IPS-18a (cell line): Measurements from ENCODE around the gene C11orf21.

Source experiments
- H3K27ac ChIP-seq: one replicate; pipeline ENCODE4 v1.5.1; 2013; ENCODE audit warnings: low read length
- H3K27me3 ChIP-seq: one replicate; pipeline ENCODE4 v1.6.1; 2013; ENCODE audit warnings: mild to moderate bottlenecking, low read length; ENCODE audit not compliant: control insufficient read depth, insufficient read depth
- H3K36me3 ChIP-seq: one replicate; pipeline ENCODE4 v1.6.1; 2013; ENCODE audit warnings: low read depth, low read length; ENCODE audit not compliant: control insufficient read depth
- H3K4me1 ChIP-seq: one replicate; pipeline ENCODE4 v1.6.1; 2013; ENCODE audit warnings: low read depth, low read length; ENCODE audit not compliant: control insufficient read depth
- H3K4me3 ChIP-seq: one replicate; pipeline ENCODE4 v1.5.1; 2013; ENCODE audit warnings: low read length
- H3K9ac ChIP-seq: one replicate; pipeline ENCODE4 v1.6.1; 2013; ENCODE audit warnings: mild to moderate bottlenecking, low read length, moderate library complexity
- H3K9me3 ChIP-seq: one replicate; pipeline ENCODE4 v1.6.1; 2013; ENCODE audit warnings: low read depth, low read length; ENCODE audit not compliant: control insufficient read depth

The C11orf21 gene

GRCh38 chr11:2306452-2306823 is 4.7 kb upstream of the C11orf21 start:
- H3K9ac ChIP-seq: no peak overlapping the region
- no peak overlapping the region for H3K27ac ChIP-seq
- no peaks in the 10 kb centered on the region for H3K27me3 ChIP-seq
- H3K4me1 ChIP-seq: no peaks in the 10 kb centered on the region
- H3K4me3 ChIP-seq: no peak overlapping the region
- no peaks in the 10 kb centered on the region for H3K36me3 ChIP-seq
- no peaks in the 10 kb centered on the region for H3K9me3 ChIP-seq

GRCh38 chr11:2305788-2306451 is 4.2 kb upstream of the C11orf21 start:
- H3K4me1 ChIP-seq: no peaks in the 10 kb centered on the region

GRCh38 chr11:2305140-2305778 is 3.5 kb upstream of the C11orf21 start:
- H3K27me3 ChIP-seq: no peaks in the 10 kb centered on the region
- no peaks in the 10 kb centered on the region for H3K36me3 ChIP-seq
- no peak overlapping the region for H3K27ac ChIP-seq
- no peak overlapping the region for H3K9ac ChIP-seq
- no peaks in the 10 kb centered on the region for H3K4me1 ChIP-seq
- no peaks in the 10 kb centered on the region for H3K9me3 ChIP-seq
- no peak overlapping the region for H3K4me3 ChIP-seq

More at GRCh38 chr11:2305788-2306451, 4.2 kb upstream of the C11orf21 start:
- Histone ChIP-seq H3K9me3 (no peaks in the 10 kb centered on the region), H3K27me3 (no peaks in the 10 kb centered on the region), H3K36me3 (no peaks in the 10 kb centered on the region), H3K4me3 (no peak overlapping the region), H3K27ac (no peak overlapping the region), H3K9ac (no peak overlapping the region)

DNA sequence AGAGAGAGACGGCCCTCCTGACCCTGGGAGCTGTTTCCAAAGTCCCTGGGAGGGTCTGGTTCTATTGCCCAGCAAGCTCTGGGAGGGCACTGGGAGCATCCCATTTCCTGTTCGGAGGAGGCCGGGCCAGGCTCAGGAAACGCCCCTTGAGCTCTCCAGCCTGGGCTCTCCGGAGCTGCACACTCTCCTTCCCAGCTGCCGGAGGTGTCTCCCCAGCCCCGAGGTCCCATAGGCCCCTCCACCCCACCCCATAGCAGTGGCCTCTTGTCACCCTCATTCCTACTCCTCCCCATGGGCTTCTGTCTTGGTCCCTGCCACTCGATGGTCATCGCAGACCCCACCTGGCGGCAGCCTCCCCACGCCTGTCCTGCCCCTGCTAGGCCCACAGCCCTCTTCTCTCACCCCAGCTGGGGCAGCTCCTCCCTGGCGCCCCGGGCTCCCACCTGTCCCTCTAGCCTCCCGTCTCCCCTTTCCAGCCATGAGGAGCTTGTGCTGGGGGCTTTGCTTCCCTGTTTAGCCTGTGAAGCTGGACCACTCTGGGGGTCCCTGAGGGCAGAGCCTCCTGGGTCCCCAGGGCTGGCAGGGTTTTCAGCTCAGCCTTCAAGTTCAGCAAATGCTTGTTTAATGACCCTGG is 2.9 kb upstream of the C11orf21 start:
- Histone ChIP-seq H3K27me3 (no peaks in the 10 kb centered on the region), H3K36me3 (no peaks in the 10 kb centered on the region), H3K9me3 (no peaks in the 10 kb centered on the region), H3K4me1 (no peaks in the 10 kb centered on the region), H3K9ac (no peak overlapping the region), H3K27ac (no peak overlapping the region), H3K4me3 (no peak overlapping the region)

- Histone ChIP-seq H3K27me3 (no peaks in the 10 kb centered on the region), H3K9me3 (no peaks in the 10 kb centered on the region), H3K27ac (no peak overlapping the region), H3K9ac (no peak overlapping the region), H3K4me1 (no peaks in the 10 kb centered on the region), H3K4me3 (no peak overlapping the region), H3K36me3 (no peaks in the 10 kb centered on the region)
Measured at GRCh38 chr11:2303627-2304505, 2.1 kb upstream of the C11orf21 start.

- no peak overlapping the region for H3K9ac ChIP-seq
- H3K4me1 ChIP-seq: no peaks in the 10 kb centered on the region
- no peak overlapping the region for H3K4me3 ChIP-seq
- H3K27ac ChIP-seq: no peak overlapping the region
- no peaks in the 10 kb centered on the region for H3K9me3 ChIP-seq
- H3K27me3 ChIP-seq: no peaks in the 10 kb centered on the region
- H3K36me3 ChIP-seq: no peaks in the 10 kb centered on the region
Measured at GRCh38 chr11:2302896-2303626, 1.3 kb upstream of the C11orf21 start.

GRCh38 chr11:2302306-2302895 is 683 bp upstream of the C11orf21 start:
- Histone ChIP-seq H3K27ac (no peak overlapping the region), H3K9me3 (no peaks in the 10 kb centered on the region), H3K9ac (no peak overlapping the region), H3K27me3 (no peaks in the 10 kb centered on the region), H3K4me3 (no peak overlapping the region), H3K36me3 (no peaks in the 10 kb centered on the region), H3K4me1 (no peaks in the 10 kb centered on the region)

GRCh38 chr11:2300936-2301630 is 635 bp downstream of the C11orf21 start:
- no peaks in the 10 kb centered on the region for H3K36me3 ChIP-seq
- H3K4me1 ChIP-seq: no peaks in the 10 kb centered on the region
- no peak overlapping the region for H3K9ac ChIP-seq
- H3K9me3 ChIP-seq: no peaks in the 10 kb centered on the region
- no peaks in the 10 kb centered on the region for H3K27me3 ChIP-seq
- no peak overlapping the region for H3K27ac ChIP-seq
- H3K4me3 ChIP-seq: no peak overlapping the region

DNA sequence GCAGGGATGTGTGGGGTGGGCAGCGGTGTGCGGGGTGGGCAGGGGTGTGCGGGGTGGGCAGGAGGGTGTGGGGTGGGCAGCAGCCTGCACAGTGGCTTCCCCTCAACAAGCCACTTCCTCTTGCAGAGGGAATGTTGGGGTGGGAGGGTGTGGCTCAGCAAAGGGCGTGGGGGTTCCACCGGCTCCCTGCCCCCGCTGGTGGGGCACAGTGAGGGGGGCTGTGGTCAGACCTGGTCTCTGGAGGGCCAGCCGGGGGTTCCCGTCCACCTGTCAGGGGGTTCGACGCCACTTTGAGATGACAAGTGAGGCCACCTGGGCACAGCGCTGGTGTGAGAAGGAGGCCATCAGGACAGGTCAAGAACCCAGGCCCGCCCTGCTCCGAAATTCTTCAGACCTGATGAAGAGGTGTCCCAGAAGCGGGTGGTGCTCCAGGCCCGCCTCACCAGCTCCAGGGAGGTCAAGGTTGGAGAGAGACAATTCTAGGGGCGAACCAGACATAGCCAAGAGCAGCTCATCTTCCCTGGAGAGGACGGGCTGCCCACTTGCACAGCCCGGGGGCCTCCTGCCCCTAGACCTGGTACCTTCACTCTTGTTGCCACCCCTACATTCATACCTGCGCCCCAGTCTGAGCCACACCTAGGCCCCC is 1.3 kb downstream of the C11orf21 start:
- H3K4me1 ChIP-seq: no peaks in the 10 kb centered on the region
- H3K36me3 ChIP-seq: no peaks in the 10 kb centered on the region
- H3K9me3 ChIP-seq: no peaks in the 10 kb centered on the region
- no peaks in the 10 kb centered on the region for H3K27me3 ChIP-seq
- H3K27ac ChIP-seq: no peak overlapping the region
- no peak overlapping the region for H3K4me3 ChIP-seq
- H3K9ac ChIP-seq: no peak overlapping the region

- Histone ChIP-seq H3K27me3 (no peaks in the 10 kb centered on the region), H3K36me3 (no peaks in the 10 kb centered on the region), H3K27ac (no peak overlapping the region), H3K9me3 (no peaks in the 10 kb centered on the region), H3K9ac (no peak overlapping the region), H3K4me1 (no peaks in the 10 kb centered on the region), H3K4me3 (no peak overlapping the region)
Measured at GRCh38 chr11:2299773-2300172, 1.9 kb downstream of the C11orf21 start.
